Thymus (tissue), 14 donors: Measurements from ENCODE around the gene CCDC167. TPM values are rescaled to one million over a fixed set of nuclear protein-coding genes. Genes with fewer than 3 reads are reported as not detected.

Experiments used
- DNase-seq, 9 donors: peaks; one replicate each; pipeline ENCODE4 v3.0.0-alpha.2; 2013; ENCODE audit warnings: low spot score in 9 of 9, low read depth in 6 of 9, missing footprints in 1 of 9
- H3K27ac ChIP-seq, 2 donors: one replicate each; pipeline ENCODE4 v1.5.1; 2013; ENCODE audit warnings: control low read depth in 1 of 2, low read depth in 1 of 2, low read length in 1 of 2, mild to moderate bottlenecking in 1 of 2, moderate library complexity in 1 of 2
- H3K27me3 ChIP-seq, 2 donors: one replicate each; pipeline ENCODE4 v1.5.1; 2013; ENCODE audit warnings: low read length in 1 of 2; ENCODE audit not compliant: control insufficient read depth in 2 of 2, insufficient read depth in 1 of 2
- H3K36me3 ChIP-seq, 2 donors: one replicate each; pipeline ENCODE4 v1.5.1; 2013; ENCODE audit warnings: low read length in 1 of 2, mild to moderate bottlenecking in 1 of 2, moderate library complexity in 1 of 2; ENCODE audit not compliant: control insufficient read depth in 2 of 2, insufficient read depth in 2 of 2
- H3K4me1 ChIP-seq, 2 donors: one replicate each; pipeline ENCODE4 v1.5.1; 2013; ENCODE audit warnings: low read length in 2 of 2; ENCODE audit not compliant: control insufficient read depth in 2 of 2, insufficient read depth in 2 of 2
- H3K4me3 ChIP-seq, 2 donors: one replicate each; pipeline ENCODE4 v1.5.1; 2013; ENCODE audit warnings: low read length in 2 of 2, control low read depth in 1 of 2, mild to moderate bottlenecking in 1 of 2
- H3K9me3 ChIP-seq, 2 donors: one replicate each; pipeline ENCODE4 v1.5.1; 2013; ENCODE audit warnings: low read length in 1 of 2, mild to moderate bottlenecking in 1 of 2; ENCODE audit not compliant: control insufficient read depth in 2 of 2, insufficient read depth in 1 of 2
- WGBS: extraction: QIAGEN DNeasy Blood & Tissue Kit; methylation state at CpG from one replicate; pipeline ENCODE4 v1.1.7; 2013; 5-methylcytosine and 5-hydroxymethylcytosine counted together
- long read RNA-seq, 10 donors: transcript quantifications; one replicate each; lab custom pipeline, GENCODE V29; 2026
- polyA plus RNA-seq: library from polyadenylated mRNA; stranded (reverse); fragments of 200-250 nt; gene quantifications from one replicate; pipeline ENCODE4 v1.2.3, GENCODE V29; 2013
- total RNA-seq: library from RNA; stranded (reverse); fragments of 120-200 nt; gene quantifications from one replicate; pipeline ENCODE4 v1.2.4, GENCODE V29; 2013
- donor health status: healthy.

Gene CCDC167
- 122 TPM for total RNA-seq
- 54.9 TPM for polyA plus RNA-seq
- long read RNA-seq, donor 1, transcript CCDC167-201 (4 exons, 619 nt): major isoform, 15 of 15 reads
- long read RNA-seq, donor 1, partial matches to known transcripts: 0 of 15 reads
- long read RNA-seq, donor 1, other reads (novel, unspliced or antisense): 0 of 15 reads
- long read RNA-seq, donor 2: 0 reads
- long read RNA-seq, donor 3, transcript CCDC167-201 (4 exons, 619 nt): major isoform, 145 of 177 reads
- long read RNA-seq, donor 3, partial matches to known transcripts: 15 of 177 reads
- long read RNA-seq, donor 3, other reads (novel, unspliced or antisense): 17 of 177 reads
- long read RNA-seq, donor 4, transcript CCDC167-201 (4 exons, 619 nt): major isoform, 50 of 64 reads
- long read RNA-seq, donor 4, partial matches to known transcripts: 7 of 64 reads
- long read RNA-seq, donor 4, other reads (novel, unspliced or antisense): 7 of 64 reads
- long read RNA-seq, donor 5, transcript CCDC167-201 (4 exons, 619 nt): major isoform, 160 of 236 reads
- long read RNA-seq, donor 5, partial matches to known transcripts: 51 of 236 reads
- long read RNA-seq, donor 5, other reads (novel, unspliced or antisense): 25 of 236 reads
- long read RNA-seq, donor 6, transcript CCDC167-201 (4 exons, 619 nt): major isoform, 66 of 66 reads
- long read RNA-seq, donor 6, partial matches to known transcripts: 0 of 66 reads
- long read RNA-seq, donor 6, other reads (novel, unspliced or antisense): 0 of 66 reads
- long read RNA-seq, donor 7, transcript CCDC167-201 (4 exons, 619 nt): major isoform, 70 of 85 reads
- long read RNA-seq, donor 7, partial matches to known transcripts: 15 of 85 reads
- long read RNA-seq, donor 7, other reads (novel, unspliced or antisense): 0 of 85 reads
- long read RNA-seq, donor 8, transcript CCDC167-201 (4 exons, 619 nt): major isoform, 22 of 22 reads
- long read RNA-seq, donor 8, partial matches to known transcripts: 0 of 22 reads
- long read RNA-seq, donor 8, other reads (novel, unspliced or antisense): 0 of 22 reads
- long read RNA-seq, donor 9, transcript CCDC167-201 (4 exons, 619 nt): major isoform, 50 of 57 reads
- long read RNA-seq, donor 9, partial matches to known transcripts: 0 of 57 reads
- long read RNA-seq, donor 9, other reads (novel, unspliced or antisense): 7 of 57 reads
- long read RNA-seq, donor 10, transcript CCDC167-201 (4 exons, 619 nt): major isoform, 69 of 76 reads
- long read RNA-seq, donor 10, partial matches to known transcripts: 7 of 76 reads
- long read RNA-seq, donor 10, other reads (novel, unspliced or antisense): 0 of 76 reads

DNA sequence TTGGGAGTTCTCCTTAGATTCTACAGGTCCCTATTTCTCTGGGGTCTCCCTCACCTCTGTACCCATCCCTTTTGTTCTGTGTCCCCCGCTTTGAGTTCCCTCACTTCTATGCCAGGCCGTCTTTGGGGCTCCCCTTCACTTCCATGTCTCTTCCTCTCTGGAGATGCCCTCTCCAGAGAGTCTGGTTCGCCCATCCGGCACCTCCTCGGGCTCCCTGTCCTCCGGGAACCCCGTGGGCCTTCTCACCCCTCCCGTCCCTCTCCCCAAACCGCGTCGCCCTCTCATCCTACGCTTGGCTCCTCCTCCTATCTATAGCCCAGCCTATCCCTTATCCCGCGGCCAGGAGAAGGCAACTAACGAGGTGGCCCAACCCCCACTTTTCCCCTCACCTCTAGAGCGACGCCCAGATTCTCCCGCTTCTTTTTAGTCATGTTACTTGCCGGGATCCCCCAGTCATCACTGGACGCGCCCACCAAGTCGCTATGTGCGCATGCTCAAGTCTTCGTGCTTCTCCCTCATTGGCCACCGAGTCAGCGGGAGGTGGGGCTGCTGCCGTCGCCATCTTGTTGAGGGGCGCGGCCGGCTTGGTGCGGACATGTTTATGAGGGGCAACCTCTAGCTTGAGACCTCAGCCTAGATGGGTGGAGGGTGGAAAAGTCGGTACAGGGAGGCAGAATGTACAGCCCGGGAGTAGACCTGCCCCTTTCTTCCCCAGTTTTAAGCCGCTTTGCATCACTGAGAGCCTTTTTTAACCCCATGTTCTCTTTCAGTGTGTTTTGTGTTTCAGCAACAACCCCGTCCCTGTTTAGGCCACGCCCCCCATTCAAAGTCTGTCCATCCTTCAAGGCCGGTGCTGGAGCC lies at the start of gene CCDC167:
CCDC167 (minus strand) TSS at position 461 of the 861 bp plus-strand sequence; CDS start at position 431, 30 bp downstream.
- WGBS: 3% methylated on average over 38 of the region's 38 CpGs
- Histone ChIP-seq H3K4me1 (peaks cover 49 to 73% of the 10 kb centered on the region in 2 donors), H3K27me3 (no peaks in the 10 kb centered on the region), H3K27ac (peak within 1 kb of the TSS; percentile 64 to 98), H3K9me3 (peaks cover 0 to 2% of the 10 kb centered on the region in 2 donors), H3K36me3 (no peaks in the 10 kb centered on the region), H3K4me3 (peak within 1 kb of the TSS; percentile 81 to 93)
- peak; percentile 87 to 99 (median 96) for DNase-seq

DNA sequence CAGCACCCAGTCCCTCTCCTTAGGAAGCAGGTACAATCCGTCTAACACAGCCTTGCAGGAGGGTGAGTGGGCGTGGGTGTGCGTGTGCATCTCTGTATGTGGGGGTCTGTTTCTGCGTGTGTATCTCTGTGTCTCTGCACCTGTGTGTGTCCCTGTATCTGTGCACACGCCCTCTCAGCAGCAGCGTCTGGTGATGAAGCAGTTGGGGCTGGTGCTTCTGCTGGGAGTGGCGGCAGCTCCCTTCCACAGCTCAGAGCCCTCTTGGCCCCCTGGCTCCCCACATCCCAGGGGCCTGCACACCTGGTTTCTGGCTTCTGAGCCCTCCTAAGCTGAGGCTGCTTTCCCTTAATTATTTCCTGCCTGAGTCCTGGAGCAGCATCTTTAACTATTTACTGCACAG lies 49.5 kb upstream of the CCDC167 start:
- WGBS: 87% methylated on average over 7 of the region's 7 CpGs
- DNase-seq: peak in 3 of 9 donors; percentile 41 to 58 (median 52)
- Histone ChIP-seq H3K9me3 (no peaks in the 10 kb centered on the region), H3K27ac (peak overlapping the region in 1 of 2 donors; percentile 7), H3K4me1 (peaks cover 10 to 49% of the 10 kb centered on the region in 2 donors), H3K4me3 (no peak overlapping the region), H3K27me3 (peaks cover 0 to 8% of the 10 kb centered on the region in 2 donors), H3K36me3 (no peaks in the 10 kb centered on the region)

DNA sequence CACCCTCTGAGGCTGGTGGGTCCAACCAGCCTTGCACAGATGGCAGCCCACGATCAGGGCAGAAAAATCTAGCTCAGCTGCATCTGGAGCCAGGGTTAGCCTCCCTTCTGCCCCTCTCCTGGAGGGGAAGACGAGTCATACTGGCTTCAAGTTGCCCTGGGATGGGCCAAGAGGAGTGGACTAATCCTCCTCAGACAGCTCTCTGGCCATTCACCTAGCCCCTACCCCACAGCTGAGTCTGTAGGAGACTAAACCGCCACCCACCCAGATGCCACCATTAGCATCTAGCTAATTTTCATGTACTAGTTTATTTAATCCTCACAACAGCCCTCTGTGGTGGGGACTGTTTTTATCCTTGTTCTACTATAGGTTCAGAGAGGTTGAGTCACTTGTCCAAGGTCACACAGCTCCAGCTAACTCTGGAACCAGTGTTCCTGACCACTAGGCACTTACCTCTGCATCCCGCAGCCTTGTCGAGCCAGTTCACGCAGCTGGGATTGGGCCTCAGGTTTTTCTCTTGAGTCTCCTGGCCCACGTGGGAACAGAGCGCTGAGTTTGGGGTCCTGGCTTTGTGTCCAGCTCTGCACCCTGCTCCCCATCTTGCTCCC lies 48.5 kb upstream of the CCDC167 start:
- no peak overlapping the region for H3K27ac ChIP-seq
- no peak for DNase-seq
- no peaks in the 10 kb centered on the region for H3K36me3 ChIP-seq
- H3K4me1 ChIP-seq: peaks cover 10 to 45% of the 10 kb centered on the region in 2 donors
- H3K4me3 ChIP-seq: no peak overlapping the region
- H3K27me3 ChIP-seq: peaks cover 0 to 6% of the 10 kb centered on the region in 2 donors
- WGBS: 87% methylated on average over 8 of the region's 8 CpGs
- H3K9me3 ChIP-seq: no peaks in the 10 kb centered on the region

DNA sequence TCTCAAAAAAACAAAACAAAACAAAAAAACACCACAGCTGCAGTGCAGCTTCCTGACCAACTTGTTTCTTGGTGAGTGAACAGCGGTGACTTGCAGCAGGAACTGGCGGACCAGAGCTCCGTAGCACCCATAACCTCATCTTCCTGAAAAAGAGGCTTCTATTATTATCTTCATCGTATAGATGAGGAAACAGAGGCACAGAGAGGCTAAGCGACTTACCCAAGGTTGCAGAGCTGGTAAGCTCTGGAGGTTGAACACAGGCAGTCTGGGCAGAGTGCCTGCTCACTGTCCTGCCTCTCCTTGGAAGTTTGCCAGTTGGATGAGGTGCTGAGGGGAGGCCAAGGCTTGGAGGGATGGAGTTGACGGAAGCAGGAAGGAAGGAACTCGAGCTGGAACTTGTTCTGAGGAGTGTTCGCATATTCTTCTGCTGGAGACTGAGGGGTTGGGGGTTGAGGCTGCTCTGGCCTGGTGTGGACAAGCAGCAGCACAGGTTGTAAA lies 47.9 kb upstream of the CCDC167 start:
- peaks cover 10 to 45% of the 10 kb centered on the region in 2 donors for H3K4me1 ChIP-seq
- peak in 1 of 9 donors; percentile 60 for DNase-seq
- 32% methylated on average over 8 of the region's 8 CpGs for WGBS

DNA sequence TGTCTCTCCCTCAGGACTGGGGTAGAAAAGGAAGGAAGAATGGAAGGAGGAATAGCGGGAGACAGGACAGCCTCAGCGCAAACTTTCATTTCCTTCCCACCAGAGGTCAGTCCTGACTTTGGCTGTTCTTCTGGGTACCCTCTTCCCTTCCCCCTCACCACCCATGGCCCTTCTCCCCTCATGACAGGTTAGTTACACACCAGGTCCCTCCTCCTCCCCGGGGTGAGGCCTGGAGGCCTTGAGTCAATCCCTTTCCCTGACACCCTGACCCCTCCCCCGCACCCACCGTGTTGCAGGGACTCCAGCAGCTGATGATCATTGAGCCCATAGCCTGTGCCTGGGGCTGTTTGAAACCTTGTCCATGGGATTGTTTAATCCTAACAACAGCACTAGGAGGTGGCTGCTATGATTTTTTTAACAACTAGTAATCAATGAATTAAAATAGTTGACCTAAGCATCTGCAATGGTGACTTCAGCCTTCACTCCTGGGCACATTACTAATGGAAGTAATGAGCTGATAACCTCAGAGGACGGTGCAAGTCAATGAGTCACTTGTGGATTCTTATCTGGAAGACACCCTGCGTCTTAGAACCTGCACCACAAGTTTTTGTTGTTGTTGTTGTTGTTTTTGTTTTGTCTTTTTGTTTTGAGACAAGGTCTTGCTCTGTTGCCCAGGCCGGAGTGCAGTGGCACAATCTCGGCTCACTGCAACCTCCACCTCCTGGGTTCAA lies 46.6 kb upstream of the CCDC167 start:
- Histone ChIP-seq H3K27me3 (peaks cover 0 to 6% of the 10 kb centered on the region in 2 donors), H3K27ac (no peak overlapping the region), H3K9me3 (no peaks in the 10 kb centered on the region), H3K4me1 (peaks cover 10 to 34% of the 10 kb centered on the region in 2 donors), H3K4me3 (no peak overlapping the region), H3K36me3 (no peaks in the 10 kb centered on the region)
- DNase-seq: no peak
- 82% methylated on average over 9 of the region's 9 CpGs for WGBS

More for the DNA sequence above, 47.9 kb upstream of the CCDC167 start:
- H3K27ac ChIP-seq: peak overlapping the region in 1 of 2 donors; percentile 15
- H3K27me3 ChIP-seq: peaks cover 0 to 6% of the 10 kb centered on the region in 2 donors
- no peak overlapping the region for H3K4me3 ChIP-seq
- H3K36me3 ChIP-seq: no peaks in the 10 kb centered on the region
- H3K9me3 ChIP-seq: no peaks in the 10 kb centered on the region

DNA sequence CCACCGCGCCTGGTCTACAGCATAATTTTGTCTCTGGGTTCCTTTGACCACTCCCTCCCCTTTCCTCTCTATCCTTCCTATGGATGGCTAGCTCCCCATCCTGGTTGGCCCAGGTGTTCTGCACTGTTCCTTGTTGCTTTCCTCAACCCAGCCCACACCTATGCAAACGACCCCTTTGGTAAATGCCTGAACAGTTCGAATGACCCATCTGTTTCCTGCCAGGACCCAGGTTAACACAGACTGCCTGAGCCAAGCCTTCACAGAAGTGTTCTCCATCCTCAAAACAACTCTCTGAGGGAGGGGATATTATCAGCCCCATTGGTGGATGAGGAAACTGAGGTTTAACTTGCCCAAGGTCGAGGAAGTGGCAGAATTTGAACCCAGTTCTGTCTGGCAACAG lies 44.8 kb upstream of the CCDC167 start:
- H3K4me3 ChIP-seq: no peak overlapping the region
- DNase-seq: no peak
- H3K4me1 ChIP-seq: peaks cover 10 to 30% of the 10 kb centered on the region in 2 donors
- H3K36me3 ChIP-seq: no peaks in the 10 kb centered on the region
- no peak overlapping the region for H3K27ac ChIP-seq
- H3K27me3 ChIP-seq: peaks cover 0 to 4% of the 10 kb centered on the region in 2 donors
- whole genome bisulfite sequencing: 68% methylated on average over 5 of the region's 5 CpGs
- H3K9me3 ChIP-seq: no peaks in the 10 kb centered on the region

DNA sequence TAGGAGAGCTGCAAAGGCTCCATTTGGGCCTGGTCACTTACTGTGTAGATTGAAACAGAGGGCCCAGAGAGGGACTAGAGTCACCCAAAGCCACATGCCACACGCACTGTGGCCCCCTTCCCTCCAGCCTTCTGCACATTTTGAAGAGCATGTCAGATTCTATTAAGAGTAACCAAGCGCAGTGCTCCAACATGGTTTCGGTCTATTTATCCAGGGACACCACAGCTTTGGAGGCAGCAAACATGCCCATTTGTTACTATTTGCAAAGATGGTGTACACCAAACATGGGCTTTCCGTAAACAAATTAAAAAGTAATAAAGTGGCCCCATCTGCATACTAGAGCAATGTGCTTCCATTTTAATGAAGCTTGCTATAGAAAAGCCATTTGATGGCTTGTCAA lies 43.7 kb upstream of the CCDC167 start:
- Histone ChIP-seq H3K4me3 (no peak overlapping the region), H3K36me3 (no peaks in the 10 kb centered on the region), H3K4me1 (peaks cover 5 to 30% of the 10 kb centered on the region in 2 donors), H3K27me3 (peaks cover 0 to 15% of the 10 kb centered on the region in 2 donors), H3K27ac (no peak overlapping the region), H3K9me3 (no peaks in the 10 kb centered on the region)
- DNase-seq: no peak
- WGBS: 84% methylated on average over 4 of the region's 4 CpGs
